CD4-positive, alpha-beta T cell treated with Interleukin-2 at 100 ng/mL for 4 hours (primary cell): ENCODE data around the gene MEGF6.

Experiments
- DNase-seq: peaks from one replicate; pipeline ENCODE4 v3.0.0-alpha.2; 2020; ENCODE audit warnings: low spot score

MEGF6 gene

DNA sequence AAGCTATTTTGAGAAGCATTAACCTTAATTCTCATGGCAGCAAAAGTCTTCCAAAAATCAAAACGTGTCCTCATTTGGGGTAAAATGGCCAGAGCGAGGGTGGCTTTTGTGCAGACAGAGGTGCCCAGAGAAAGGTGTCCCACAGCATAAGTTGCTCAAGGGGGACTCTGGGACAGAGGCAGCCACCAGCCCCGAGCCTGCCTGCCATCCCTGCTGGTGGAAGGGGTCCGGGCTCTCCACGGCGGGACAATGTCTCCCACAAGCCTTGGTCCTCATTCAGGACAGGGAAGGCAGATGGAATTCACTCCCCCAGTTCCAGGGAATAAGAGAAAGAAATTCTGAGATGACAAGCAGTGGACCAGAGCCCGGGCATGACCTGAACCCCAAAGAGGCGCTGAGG is 169.4 kb downstream of the MEGF6 start:
- DNase-seq = no peak

GRCh38 chr1:3441410-3441847 is 169.9 kb downstream of the MEGF6 start:
- no peak for DNase-seq

GRCh38 chr1:3440711-3441409 is 170.4 kb downstream of the MEGF6 start:
- no peak for DNase-seq

GRCh38 chr1:3440300-3440681 is 171.0 kb downstream of the MEGF6 start:
- no peak for DNase-seq
